ENCODE results near the gene PLCL1. TPM values are rescaled to one million over a fixed set of nuclear protein-coding genes. Genes with fewer than 3 reads are reported as not detected.
"Not testable (repeated sequence)": the region's sequence is repeated elsewhere in the genome, so short reads cannot be mapped to it uniquely, and the experiment has no call there.

PLCL1 gene
- total and polyA plus RNA-seq, 8 donors: 0.38 to 1.5 (median 0.73) TPM

GRCh38 chr2:197828464-197829135 lies 24.2 kb downstream of the PLCL1 start:
- DNase-seq (no peak), FAIRE-seq (no peak), ATAC-seq (no peak)
- Histone ChIP-seq H3K36me3 (no peaks in the 10 kb centered on the region), H3K27ac (no peak overlapping the region), H3K27me3 (peaks cover 0 to 2% (median 0%) of the 10 kb centered on the region in 4 donors), H3K4me1 (no peaks in the 10 kb centered on the region), H3K9me3 (no peaks in the 10 kb centered on the region), H3K4me3 (no peak overlapping the region)
- 52 to 62% methylated on average over 1 of the region's 1 CpG for WGBS, 2 donors
- intact Hi-C loops (cut with DNase I): no loop called here
- no peak for TF ChIP-seq CTCF (IDR thresholded peaks at IDR 0.05)

- H3K27me3 ChIP-seq; H3K4me3 ChIP-seq; ATAC-seq; H3K36me3 ChIP-seq; H3K4me1 ChIP-seq; H3K9me3 ChIP-seq; DNase-seq; intact Hi-C loops (cut with DNase I); H3K27ac ChIP-seq; FAIRE-seq: not testable (repeated sequence)
- WGBS, 2 donors: 81 to 83% methylated on average over 2 of the region's 2 CpGs
Observed at GRCh38 chr2:197834771-197835170, 30.4 kb downstream of the PLCL1 start.

GRCh38 chr2:197835293-197835692 lies 30.9 kb downstream of the PLCL1 start:
- Histone ChIP-seq H3K4me1 (no peaks in the 10 kb centered on the region), H3K9me3 (no peaks in the 10 kb centered on the region), H3K27me3 (no peaks in the 10 kb centered on the region), H3K36me3 (no peaks in the 10 kb centered on the region), H3K4me3 (no peak overlapping the region), H3K27ac (no peak overlapping the region)
- intact Hi-C loops (cut with DNase I): no loop called here
- WGBS, 2 donors: 47 to 48% methylated on average over 4 of the region's 4 CpGs
- ATAC-seq: no peak
- TF ChIP-seq CTCF (IDR thresholded peaks at IDR 0.05): no peak
- FAIRE-seq: no peak
- DNase-seq: no peak

- Histone ChIP-seq H3K9me3 (no peaks in the 10 kb centered on the region), H3K36me3 (no peaks in the 10 kb centered on the region), H3K4me1 (no peaks in the 10 kb centered on the region), H3K27me3 (no peaks in the 10 kb centered on the region), H3K4me3 (peak overlapping the region in 1 of 4 donors; percentile 12), H3K27ac (peak overlapping the region in 2 of 4 donors; percentile 7 to 12)
- TF ChIP-seq CTCF (IDR thresholded peaks at IDR 0.05): no peak
- 59 to 72% methylated on average over 5 of the region's 5 CpGs for WGBS, 2 donors
- ATAC-seq (peak in 3 of 4 donors; percentile 36 to 81 (median 74)), DNase-seq (no peak), FAIRE-seq (no peak)
- intact Hi-C loops (cut with DNase I): no loop called here
Observed at GRCh38 chr2:197838036-197838435, 33.6 kb downstream of the PLCL1 start.

- H3K27ac ChIP-seq: peak overlapping the region in 2 of 4 donors; percentile 7 to 12
- DNase-seq: no peak
- no peak for FAIRE-seq
- H3K36me3 ChIP-seq: no peaks in the 10 kb centered on the region
- H3K9me3 ChIP-seq: no peaks in the 10 kb centered on the region
- H3K4me1 ChIP-seq: no peaks in the 10 kb centered on the region
- WGBS, 2 donors: 80 to 83% methylated on average over 2 of the region's 2 CpGs
- peak in 2 of 4 donors; percentile 35 to 50 for ATAC-seq
- TF ChIP-seq CTCF (IDR thresholded peaks at IDR 0.05): no peak
- H3K27me3 ChIP-seq: no peaks in the 10 kb centered on the region
- H3K4me3 ChIP-seq: peak overlapping the region in 1 of 4 donors; percentile 12
- intact Hi-C loops (cut with DNase I): no loop called here
Observed at GRCh38 chr2:197838579-197838978, 34.2 kb downstream of the PLCL1 start.
